ENCODE data around the gene NDUFS7.

Gene NDUFS7

GRCh38 chr19:1386945-1387683, 3.4 kb downstream of the NDUFS7 start:
- Histone ChIP-seq H3K36me3 (ENCODE audit: insufficient read depth) (no peaks in the 10 kb centered on the region), H4K20me1 (ENCODE audit: insufficient read depth) (no peaks in the 10 kb centered on the region), H2AFZ (ENCODE audit: low read depth) (no peak overlapping the region), H3K4me2 (no peak overlapping the region), H3K27ac (no peak overlapping the region), H3K4me3 (IDR thresholded peaks at IDR 0.05; ENCODE audit: insufficient read depth, low read depth, low read length) (no peak overlapping the region), H3K4me1 (ENCODE audit: low read depth, poor library complexity, severe bottlenecking) (peaks cover 14% of the 10 kb centered on the region), H3K79me2 (ENCODE audit: insufficient read depth, low read depth) (peaks cover 15% of the 10 kb centered on the region), H3K27me3 (ENCODE audit: insufficient read depth, low read depth) (no peaks in the 10 kb centered on the region), H3K9ac (no peak overlapping the region)
- TF ChIP-seq CTCF (conservative IDR thresholded peaks at IDR 0.05; ENCODE audit: low read depth, low read length): no peak

- no peak overlapping the region for H3K9ac ChIP-seq
Observed at GRCh38 chr19:1387684-1388636, 4.3 kb downstream of the NDUFS7 start.

GRCh38 chr19:1388637-1389026, 4.9 kb downstream of the NDUFS7 start:
- Histone ChIP-seq H3K4me1 (ENCODE audit: low read depth, poor library complexity, severe bottlenecking) (peaks cover 10% of the 10 kb centered on the region), H3K4me3 (IDR thresholded peaks at IDR 0.05; ENCODE audit: insufficient read depth, low read depth, low read length) (no peak overlapping the region), H3K36me3 (ENCODE audit: insufficient read depth) (no peaks in the 10 kb centered on the region), H4K20me1 (ENCODE audit: insufficient read depth) (no peaks in the 10 kb centered on the region), H3K27me3 (ENCODE audit: insufficient read depth, low read depth) (no peaks in the 10 kb centered on the region), H3K4me2 (no peak overlapping the region), H3K79me2 (ENCODE audit: insufficient read depth, low read depth) (peaks cover 15% of the 10 kb centered on the region), H3K27ac (no peak overlapping the region), H2AFZ (ENCODE audit: low read depth) (no peak overlapping the region), H3K9ac (no peak overlapping the region)
- no peak for TF ChIP-seq CTCF (conservative IDR thresholded peaks at IDR 0.05; ENCODE audit: low read depth, low read length)

More at GRCh38 chr19:1387684-1388636, 4.3 kb downstream of the NDUFS7 start:
- no peaks in the 10 kb centered on the region for H3K27me3 ChIP-seq (ENCODE audit: insufficient read depth, low read depth)
- no peak overlapping the region for H3K27ac ChIP-seq
- TF ChIP-seq CTCF (conservative IDR thresholded peaks at IDR 0.05; ENCODE audit: low read depth, low read length): no peak
- H4K20me1 ChIP-seq (ENCODE audit: insufficient read depth): no peaks in the 10 kb centered on the region
- peaks cover 15% of the 10 kb centered on the region for H3K79me2 ChIP-seq (ENCODE audit: insufficient read depth, low read depth)
- no peak overlapping the region for H2AFZ ChIP-seq (ENCODE audit: low read depth)
- H3K4me2 ChIP-seq: no peak overlapping the region
- no peak overlapping the region for H3K4me3 ChIP-seq (IDR thresholded peaks at IDR 0.05; ENCODE audit: insufficient read depth, low read depth, low read length)
- H3K36me3 ChIP-seq (ENCODE audit: insufficient read depth): no peaks in the 10 kb centered on the region
- H3K4me1 ChIP-seq (ENCODE audit: low read depth, poor library complexity, severe bottlenecking): peaks cover 11% of the 10 kb centered on the region

GRCh38 chr19:1389033-1389940, 5.6 kb downstream of the NDUFS7 start:
- H3K79me2 ChIP-seq (ENCODE audit: insufficient read depth, low read depth): peaks cover 12% of the 10 kb centered on the region
- TF ChIP-seq CTCF (conservative IDR thresholded peaks at IDR 0.05; ENCODE audit: low read depth, low read length): no peak
- H3K4me3 ChIP-seq (IDR thresholded peaks at IDR 0.05; ENCODE audit: insufficient read depth, low read depth, low read length): no peak overlapping the region
- H2AFZ ChIP-seq (ENCODE audit: low read depth): no peak overlapping the region
- no peak overlapping the region for H3K27ac ChIP-seq
- H3K4me1 ChIP-seq (ENCODE audit: low read depth, poor library complexity, severe bottlenecking): peaks cover 10% of the 10 kb centered on the region
- no peaks in the 10 kb centered on the region for H3K27me3 ChIP-seq (ENCODE audit: insufficient read depth, low read depth)
- no peaks in the 10 kb centered on the region for H3K36me3 ChIP-seq (ENCODE audit: insufficient read depth)
- H3K4me2 ChIP-seq: no peak overlapping the region
- H4K20me1 ChIP-seq (ENCODE audit: insufficient read depth): no peaks in the 10 kb centered on the region
- H3K9ac ChIP-seq: no peak overlapping the region
